Osteoblast (primary cell): ENCODE data around the gene ADAMTS17. TPM values are rescaled to one million over a fixed set of nuclear protein-coding genes. Genes with fewer than 3 reads are reported as not detected.
A peak's percentile ranks its signal among the peaks of the same experiment; 100 is the strongest.

Experiments
- DNase-seq: peaks from one replicate; pipeline ENCODE4 v3.0.0; 2011; ENCODE audit warnings: low spot score, mixed read lengths; ENCODE audit not compliant: insufficient read length; ENCODE audit errors: missing footprints
- H2AFZ ChIP-seq: 2 replicates; pipeline ENCODE4 v1.6.0; 2011; ENCODE audit warnings: mild to moderate bottlenecking, low read length
- H3K27ac ChIP-seq: 2 replicates; pipeline ENCODE4 v1.5.1; 2011; ENCODE audit warnings: mild to moderate bottlenecking, low read depth, low read length, moderate library complexity
- H3K27me3 ChIP-seq: 2 replicates; pipeline ENCODE4 v1.6.0; 2012; ENCODE audit warnings: mild to moderate bottlenecking, control low read depth, inconsistent platforms, low read length, moderate library complexity; ENCODE audit not compliant: insufficient read depth
- H3K36me3 ChIP-seq: 2 replicates; pipeline ENCODE4 v1.5.1; 2011; ENCODE audit warnings: mild to moderate bottlenecking, low read length, control low read depth, moderate library complexity; ENCODE audit not compliant: insufficient read depth
- H3K4me1 ChIP-seq: 2 replicates; pipeline ENCODE4 v1.5.1; 2011; ENCODE audit warnings: mild to moderate bottlenecking, low read length, control low read depth, moderate library complexity; ENCODE audit not compliant: insufficient read depth
- H3K4me2 ChIP-seq: 2 replicates; pipeline ENCODE4 v1.6.0; 2011; ENCODE audit warnings: mild to moderate bottlenecking, low read length; ENCODE audit not compliant: insufficient read depth
- H3K4me3 ChIP-seq: fragments of 200-600 bp; sonication (generic); 3 replicates; pipeline ENCODE4 v1.5.1; 2012; ENCODE audit warnings: mild to moderate bottlenecking, low read length, inconsistent platforms; ENCODE audit not compliant: insufficient read depth
- H3K79me2 ChIP-seq: 2 replicates; pipeline ENCODE4 v1.6.0; 2012; ENCODE audit warnings: mild to moderate bottlenecking, low read length, control low read depth, inconsistent platforms; ENCODE audit not compliant: insufficient read depth
- H3K9me3 ChIP-seq: 2 replicates; pipeline ENCODE4 v1.5.1; 2011; ENCODE audit warnings: low read depth, low read length, control low read depth
- H4K20me1 ChIP-seq: 2 replicates; pipeline ENCODE4 v1.6.0; 2012; ENCODE audit warnings: mild to moderate bottlenecking, low read length, control low read depth; ENCODE audit not compliant: insufficient read depth
- total RNA-seq: library from RNA; depleted of rRNA; stranded (reverse); fragments of >200 nt; gene quantifications from 2 replicates; pipeline ENCODE4 v1.2.3, GENCODE V29; 2012
- TF ChIP-seq, protein P1 (sequence below): IDR thresholded peaks from 2 replicates; pipeline ENCODE4 v1.5.1; 2011; ENCODE audit warnings: mild to moderate bottlenecking, low read depth, low read length, moderate library complexity; ENCODE audit errors: extremely low read depth

Gene ADAMTS17
- total RNA-seq, 1 donor: under 0.01 TPM

GRCh38 chr15:100133001-100133400 lies 208.8 kb downstream of the ADAMTS17 start:
- Histone ChIP-seq H2AFZ (no peak overlapping the region), H3K4me2 (no peak overlapping the region), H3K9me3 (no peaks in the 10 kb centered on the region), H3K4me3 (no peak overlapping the region), H3K79me2 (no peaks in the 10 kb centered on the region), H3K27me3 (no peaks in the 10 kb centered on the region), H3K4me1 (peaks cover 5% of the 10 kb centered on the region), H3K27ac (no peak overlapping the region), H4K20me1 (no peaks in the 10 kb centered on the region), H3K36me3 (no peaks in the 10 kb centered on the region)
- TF ChIP-seq, protein P1, sequence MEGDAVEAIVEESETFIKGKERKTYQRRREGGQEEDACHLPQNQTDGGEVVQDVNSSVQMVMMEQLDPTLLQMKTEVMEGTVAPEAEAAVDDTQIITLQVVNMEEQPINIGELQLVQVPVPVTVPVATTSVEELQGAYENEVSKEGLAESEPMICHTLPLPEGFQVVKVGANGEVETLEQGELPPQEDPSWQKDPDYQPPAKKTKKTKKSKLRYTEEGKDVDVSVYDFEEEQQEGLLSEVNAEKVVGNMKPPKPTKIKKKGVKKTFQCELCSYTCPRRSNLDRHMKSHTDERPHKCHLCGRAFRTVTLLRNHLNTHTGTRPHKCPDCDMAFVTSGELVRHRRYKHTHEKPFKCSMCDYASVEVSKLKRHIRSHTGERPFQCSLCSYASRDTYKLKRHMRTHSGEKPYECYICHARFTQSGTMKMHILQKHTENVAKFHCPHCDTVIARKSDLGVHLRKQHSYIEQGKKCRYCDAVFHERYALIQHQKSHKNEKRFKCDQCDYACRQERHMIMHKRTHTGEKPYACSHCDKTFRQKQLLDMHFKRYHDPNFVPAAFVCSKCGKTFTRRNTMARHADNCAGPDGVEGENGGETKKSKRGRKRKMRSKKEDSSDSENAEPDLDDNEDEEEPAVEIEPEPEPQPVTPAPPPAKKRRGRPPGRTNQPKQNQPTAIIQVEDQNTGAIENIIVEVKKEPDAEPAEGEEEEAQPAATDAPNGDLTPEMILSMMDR: no peak
- DNase-seq: no peak

- Histone ChIP-seq H3K4me3 (no peak overlapping the region), H3K4me1 (peaks cover 5% of the 10 kb centered on the region), H3K36me3 (no peaks in the 10 kb centered on the region), H3K79me2 (no peaks in the 10 kb centered on the region), H3K9me3 (no peaks in the 10 kb centered on the region), H3K27ac (no peak overlapping the region), H3K27me3 (no peaks in the 10 kb centered on the region), H4K20me1 (no peaks in the 10 kb centered on the region), H2AFZ (no peak overlapping the region), H3K4me2 (no peak overlapping the region)
- no peak for DNase-seq
- TF ChIP-seq, protein P1: no peak
Measured at GRCh38 chr15:100132309-100132708, 209.5 kb downstream of the ADAMTS17 start.

DNA sequence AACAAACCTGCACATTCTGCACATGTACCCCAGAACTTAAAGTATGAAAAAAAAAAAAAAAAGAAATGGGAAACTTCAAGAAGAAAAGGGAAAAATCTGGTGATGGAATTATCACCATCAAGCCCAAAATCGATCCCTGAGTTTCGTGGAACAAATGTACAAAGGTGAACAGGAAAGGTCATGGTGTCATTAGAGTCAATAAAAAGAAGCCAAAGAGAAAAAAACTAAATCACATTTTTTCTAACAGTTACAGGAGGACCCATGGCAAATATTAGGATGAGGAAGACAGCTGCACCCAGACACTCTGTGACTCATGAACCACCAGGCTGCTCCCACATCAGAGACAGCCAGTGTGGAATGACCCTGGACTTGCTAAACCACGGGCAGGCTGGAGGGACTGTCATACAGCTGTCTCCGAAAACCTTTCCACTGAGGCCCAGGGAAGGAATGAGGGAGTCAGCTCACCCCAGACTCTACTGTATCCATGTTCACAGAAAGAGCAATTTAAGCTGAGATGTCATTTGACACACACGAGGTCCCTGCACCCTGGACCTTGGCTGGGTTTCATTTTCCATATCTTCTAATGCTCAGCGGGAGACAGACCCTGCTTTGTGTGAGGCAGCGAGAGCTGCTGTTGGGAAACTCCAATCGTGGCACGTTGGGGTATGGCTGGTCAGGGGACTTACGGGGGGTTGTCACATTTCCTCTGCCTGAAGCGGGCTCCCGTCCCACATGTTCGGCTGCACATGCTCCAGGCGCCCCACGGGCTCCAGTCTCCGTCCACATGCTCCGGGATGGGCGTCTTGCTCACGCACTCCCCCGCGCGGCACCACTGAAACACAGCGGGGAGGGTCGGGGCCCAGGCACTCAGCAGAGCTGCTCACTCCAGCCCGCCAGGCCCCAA lies 210.2 kb downstream of the ADAMTS17 start:
- Histone ChIP-seq H3K27ac (no peak overlapping the region), H2AFZ (peak overlapping the region; percentile 75), H4K20me1 (no peaks in the 10 kb centered on the region), H3K4me3 (peak overlapping the region; percentile 69), H3K36me3 (no peaks in the 10 kb centered on the region), H3K79me2 (no peaks in the 10 kb centered on the region), H3K4me1 (peaks cover 5% of the 10 kb centered on the region), H3K9me3 (no peaks in the 10 kb centered on the region), H3K27me3 (no peaks in the 10 kb centered on the region), H3K4me2 (peak overlapping the region; percentile 82)
- TF ChIP-seq, protein P1: peak; percentile 58
- DNase-seq: peak; percentile 93

- no peak overlapping the region for H3K4me3 ChIP-seq
- peaks cover 5% of the 10 kb centered on the region for H3K4me1 ChIP-seq
- H2AFZ ChIP-seq: no peak overlapping the region
- no peaks in the 10 kb centered on the region for H3K9me3 ChIP-seq
- H3K27ac ChIP-seq: no peak overlapping the region
- TF ChIP-seq, protein P1: peak; percentile 23
- H3K36me3 ChIP-seq: no peaks in the 10 kb centered on the region
- H3K79me2 ChIP-seq: no peaks in the 10 kb centered on the region
- DNase-seq: no peak
- H3K27me3 ChIP-seq: no peaks in the 10 kb centered on the region
- H4K20me1 ChIP-seq: no peaks in the 10 kb centered on the region
- no peak overlapping the region for H3K4me2 ChIP-seq
Measured at GRCh38 chr15:100129677-100130076, 212.1 kb downstream of the ADAMTS17 start.
